Neuronal stem cell (in vitro differentiated cells): ENCODE measurements around the gene ITGB1BP1.

Experiments
- DNase-seq: peaks from one replicate; pipeline ENCODE4 v3.0.0-alpha.2; 2013; ENCODE audit warnings: low spot score
- H2AFZ ChIP-seq: one replicate; pipeline ENCODE4 v1.6.1; 2013; ENCODE audit warnings: mild to moderate bottlenecking, low read length, inconsistent platforms
- H2AK5ac ChIP-seq: 2 replicates; pipeline ENCODE4 v1.6.1; 2013; ENCODE audit warnings: low read depth, mild to moderate bottlenecking, inconsistent platforms, low read length, moderate library complexity, mixed read lengths
- H2BK120ac ChIP-seq: 2 replicates; pipeline ENCODE4 v1.6.1; 2013; ENCODE audit warnings: low read depth, mild to moderate bottlenecking, inconsistent platforms, low read length, moderate library complexity, mixed read lengths
- H2BK12ac ChIP-seq: one replicate; pipeline ENCODE4 v1.6.1; 2013; ENCODE audit warnings: low read length, inconsistent platforms
- H2BK15ac ChIP-seq: 2 replicates; pipeline ENCODE4 v1.6.1; 2013; ENCODE audit warnings: mild to moderate bottlenecking, low read length, inconsistent platforms, mixed read lengths
- H2BK5ac ChIP-seq: one replicate; pipeline ENCODE4 v1.6.1; 2013; ENCODE audit warnings: inconsistent platforms, mild to moderate bottlenecking, low read length, moderate library complexity
- H3K14ac ChIP-seq: one replicate; pipeline ENCODE4 v1.6.1; 2013; ENCODE audit warnings: low read length, inconsistent platforms
- H3K18ac ChIP-seq: 2 replicates; pipeline ENCODE4 v1.6.1; 2013; ENCODE audit warnings: low read length, inconsistent platforms
- H3K23ac ChIP-seq: 2 replicates; pipeline ENCODE4 v1.6.1; 2013; ENCODE audit warnings: low read depth, mild to moderate bottlenecking, mixed read lengths, low read length, inconsistent platforms; ENCODE audit not compliant: poor library complexity
- H3K27ac ChIP-seq: replicated peaks from 3 replicates; pipeline ENCODE4 v1.5.1; 2013; ENCODE audit warnings: low read length, inconsistent platforms
- H3K27me3 ChIP-seq, 3 experiments: 2 replicates each; pipeline ENCODE4 v1.6.1; 2013; ENCODE audit warnings: low read length in 3 of 3, mild to moderate bottlenecking in 2 of 3, inconsistent platforms in 1 of 3, low read depth in 1 of 3, mixed read lengths in 1 of 3, moderate library complexity in 1 of 3; ENCODE audit not compliant: control insufficient read depth in 3 of 3, insufficient read depth in 3 of 3
- H3K36me3 ChIP-seq, 2 donors: replicated peaks in 1 of 2; 2 replicates each; pipeline ENCODE4 v1.6.1; 2013; ENCODE audit warnings: low read length in 2 of 2; ENCODE audit not compliant: control insufficient read depth in 2 of 2, insufficient read depth in 2 of 2
- H3K4ac ChIP-seq: 2 replicates; pipeline ENCODE4 v1.6.1; 2013; ENCODE audit warnings: inconsistent platforms, mild to moderate bottlenecking, low read length, moderate library complexity
- H3K4me1 ChIP-seq, 2 donors: 1 replicate in 1 of 2; 2 replicates in 1 of 2; pipeline ENCODE4 v1.6.1; 2013; ENCODE audit warnings: low read length in 2 of 2, low read depth in 1 of 2; ENCODE audit not compliant: control insufficient read depth in 2 of 2, insufficient read depth in 1 of 2
- H3K4me2 ChIP-seq: one replicate; pipeline ENCODE4 v1.6.1; 2013; ENCODE audit warnings: mild to moderate bottlenecking, low read length, inconsistent platforms; ENCODE audit not compliant: insufficient read depth, poor library complexity, severe bottlenecking
- H3K4me3 ChIP-seq, 2 donors: 2 replicates each; pipeline ENCODE4 v1.5.1; 2013; ENCODE audit warnings: low read length in 2 of 2, mild to moderate bottlenecking in 2 of 2, inconsistent platforms in 1 of 2, moderate library complexity in 1 of 2
- H3K79me1 ChIP-seq: one replicate; pipeline ENCODE4 v1.6.1; 2013; ENCODE audit warnings: low read depth, mild to moderate bottlenecking, inconsistent platforms, low read length, moderate library complexity
- H3K9ac ChIP-seq: one replicate; pipeline ENCODE4 v1.6.1; 2013; ENCODE audit warnings: mild to moderate bottlenecking, low read depth, low read length, inconsistent platforms; ENCODE audit not compliant: poor library complexity
- H3K9me3 ChIP-seq, 2 donors: replicated peaks in 1 of 2; 2 replicates each; pipeline versions ENCODE3 to v1.6.1; 2013; ENCODE audit warnings: low read length in 2 of 2, mild to moderate bottlenecking in 2 of 2, inconsistent platforms in 1 of 2, low read depth in 1 of 2, mixed read lengths in 1 of 2, moderate library complexity in 1 of 2; ENCODE audit not compliant: control insufficient read depth in 2 of 2, insufficient read depth in 1 of 2
- H4K8ac ChIP-seq: one replicate; pipeline ENCODE4 v1.6.1; 2013; ENCODE audit warnings: low read depth, mild to moderate bottlenecking, inconsistent platforms, low read length, moderate library complexity
- H4K91ac ChIP-seq: one replicate; pipeline ENCODE4 v1.6.1; 2013; ENCODE audit warnings: low read length, low read depth, mild to moderate bottlenecking, inconsistent platforms; ENCODE audit not compliant: poor library complexity
- WGBS, 2 donors: extraction: QIAGEN DNeasy Blood & Tissue Kit; methylation state at CpG; one replicate each; pipeline ENCODE4 v1.1.7; 2013; ENCODE audit warnings: missing lambda C conversion rate in 2 of 2, mixed read lengths in 1 of 2; ENCODE audit not compliant: insufficient read length in 2 of 2, insufficient replicate concordance in 1 of 2; ENCODE audit errors: extremely low coverage in 2 of 2; 5-methylcytosine and 5-hydroxymethylcytosine counted together

ITGB1BP1 gene

GRCh38 chr2:9394816-9395215 lies 28.5 kb downstream of the ITGB1BP1 start:
- Histone ChIP-seq H4K8ac (no peak overlapping the region), H4K91ac (no peak overlapping the region), H3K14ac (no peak overlapping the region), H3K27ac (no peak overlapping the region), H3K4me3 (no peak overlapping the region), H3K23ac (no peak overlapping the region), H2BK15ac (no peak overlapping the region), H2BK5ac (no peak overlapping the region), H3K18ac (no peak overlapping the region), H3K79me1 (no peaks in the 10 kb centered on the region), H3K4me2 (no peak overlapping the region), H2AFZ (no peak overlapping the region), H2BK120ac (no peak overlapping the region), H3K4ac (no peak overlapping the region), H2AK5ac (no peak overlapping the region), H3K4me1 (peaks cover 11 to 13% of the 10 kb centered on the region in 2 donors), H3K9ac (no peak overlapping the region), H3K27me3 (no peaks in the 10 kb centered on the region), H2BK12ac (no peak overlapping the region), H3K9me3 (no peaks in the 10 kb centered on the region), H3K36me3 (peaks cover 21 to 81% of the 10 kb centered on the region in 2 donors)
- no peak for DNase-seq
- no CpG with 5 or more reads among the region's 15 CpGs for WGBS, 2 donors

- Histone ChIP-seq H2BK120ac (no peak overlapping the region), H3K9ac (no peak overlapping the region), H3K27ac (peak overlapping the region; percentile 64), H3K4me1 (peaks cover 9 to 13% of the 10 kb centered on the region in 2 donors), H2AK5ac (no peak overlapping the region), H3K4ac (no peak overlapping the region), H3K9me3 (no peaks in the 10 kb centered on the region), H2BK15ac (no peak overlapping the region), H3K79me1 (no peaks in the 10 kb centered on the region), H3K27me3 (no peaks in the 10 kb centered on the region), H2AFZ (peak overlapping the region; percentile 41), H4K91ac (no peak overlapping the region), H3K18ac (peak overlapping the region; percentile 63), H4K8ac (no peak overlapping the region), H3K14ac (no peak overlapping the region), H3K4me2 (no peak overlapping the region), H3K23ac (no peak overlapping the region), H3K4me3 (no peak overlapping the region), H2BK5ac (no peak overlapping the region), H3K36me3 (peaks cover 23 to 87% of the 10 kb centered on the region in 2 donors), H2BK12ac (no peak overlapping the region)
- DNase-seq, result no peak
- WGBS, 2 donors, result no CpG with 5 or more reads among the region's 28 CpGs
Measured at GRCh38 chr2:9392898-9393765, 30.2 kb downstream of the ITGB1BP1 start.

- Histone ChIP-seq H2AFZ (no peak overlapping the region), H4K8ac (no peak overlapping the region), H2BK12ac (no peak overlapping the region), H4K91ac (no peak overlapping the region), H3K14ac (no peak overlapping the region), H3K79me1 (no peaks in the 10 kb centered on the region), H3K23ac (no peak overlapping the region), H3K4me2 (no peak overlapping the region), H2BK120ac (no peak overlapping the region), H3K4me1 (peaks cover 9 to 13% of the 10 kb centered on the region in 2 donors), H3K9ac (no peak overlapping the region), H3K4ac (no peak overlapping the region), H3K27ac (no peak overlapping the region), H2AK5ac (no peak overlapping the region), H2BK5ac (no peak overlapping the region), H3K9me3 (no peaks in the 10 kb centered on the region), H3K27me3 (no peaks in the 10 kb centered on the region), H2BK15ac (no peak overlapping the region), H3K36me3 (peaks cover 28 to 91% of the 10 kb centered on the region in 2 donors), H3K18ac (peak overlapping the region; percentile 11), H3K4me3 (no peak overlapping the region)
- DNase-seq, result no peak
- WGBS, 2 donors, result no CpG with 5 or more reads among the region's 13 CpGs
Measured at GRCh38 chr2:9391961-9392720, 31.2 kb downstream of the ITGB1BP1 start.

- DNase-seq, result no peak
- H3K36me3 ChIP-seq, result peaks cover 27 to 89% of the 10 kb centered on the region in 2 donors
- WGBS, 2 donors, result no CpG with 5 or more reads among the region's 19 CpGs
Measured at GRCh38 chr2:9390991-9391390, 32.3 kb downstream of the ITGB1BP1 start.

More at GRCh38 chr2:9390991-9391390, 32.3 kb downstream of the ITGB1BP1 start:
- Histone ChIP-seq H3K4ac (no peak overlapping the region), H2BK5ac (no peak overlapping the region), H2BK12ac (no peak overlapping the region), H3K27me3 (no peaks in the 10 kb centered on the region), H3K9me3 (no peaks in the 10 kb centered on the region), H3K4me1 (peaks cover 9 to 13% of the 10 kb centered on the region in 2 donors), H3K9ac (no peak overlapping the region), H3K4me2 (no peak overlapping the region), H3K27ac (no peak overlapping the region), H2BK120ac (no peak overlapping the region), H3K79me1 (no peaks in the 10 kb centered on the region), H3K4me3 (no peak overlapping the region), H2AK5ac (no peak overlapping the region), H2AFZ (no peak overlapping the region), H3K23ac (peak overlapping the region; percentile 36), H4K91ac (no peak overlapping the region), H2BK15ac (no peak overlapping the region), H4K8ac (no peak overlapping the region), H3K14ac (no peak overlapping the region), H3K18ac (no peak overlapping the region)
